HEK293 (cell line): ENCODE measurements around the gene TRAF7.
"Not testable (repeated sequence)": the region's sequence is repeated elsewhere in the genome, so short reads cannot be mapped to it uniquely, and the experiment has no call there.

ENCODE experiments used
- CTCF ChIA-PET: fragments of 350-600 bp; formaldehyde crosslinking; extraction: SDS; loops from one replicate; lab custom pipeline; 2021; ENCODE audit warnings: antibody characterized with exemption; lab: Yijun Ruan, JAX
- POLR2A ChIA-PET: fragments of 300-600 bp; formaldehyde crosslinking; extraction: SDS; loops from one replicate; lab custom pipeline; 2020; ENCODE audit warnings: antibody characterized with exemption, inconsistent platforms; lab: Yijun Ruan, JAX
- H3K27ac ChIP-seq: fragments of 200-500 bp; sonication (Bioruptor generic); 2 replicates; pipeline ENCODE4 v1.5.1; 2014; ENCODE audit warnings: low read depth, low read length, control low read depth, inconsistent platforms; ENCODE audit errors: extremely low read depth
- H3K36me3 ChIP-seq, 2 experiments: fragments of 200-500 bp in 1 of 2; sonication (Bioruptor generic) in 1 of 2; 1 replicate in 1 of 2; 2 replicates in 1 of 2; pipeline ENCODE4 v1.5.1; 2014 to 2017; ENCODE audit warnings: inconsistent platforms in 2 of 2, low read length in 2 of 2; ENCODE audit not compliant: control insufficient read depth in 2 of 2, insufficient read depth in 1 of 2
- H3K4me1 ChIP-seq: fragments of 200-500 bp; sonication (Bioruptor generic); 2 replicates; pipeline ENCODE4 v1.5.1; 2014; ENCODE audit warnings: mild to moderate bottlenecking, low read length, inconsistent platforms; ENCODE audit not compliant: control insufficient read depth, insufficient read depth
- H3K4me3 ChIP-seq: 2 replicates; pipeline ENCODE4 v1.5.1; 2011; ENCODE audit warnings: low read depth, mild to moderate bottlenecking, control low read depth, low read length, moderate library complexity
- H3K9me3 ChIP-seq: fragments of 200-500 bp; sonication (Bioruptor generic); 2 replicates; pipeline ENCODE4 v1.5.1; 2014; ENCODE audit warnings: low read depth, low read length, inconsistent platforms; ENCODE audit not compliant: control insufficient read depth, insufficient read depth
- BCL11A ChIP-seq: fragments of 450-650 bp; formaldehyde crosslinking; IDR thresholded peaks from 2 replicates; pipeline ENCODE4 v1.5.1; 2016; ENCODE audit warnings: low read depth, missing biosample characterization, missing genetic modification characterization
- BCL11B ChIP-seq: fragments of 450-650 bp; formaldehyde crosslinking; IDR thresholded peaks from 2 replicates; pipeline ENCODE4 v1.5.1; 2016; ENCODE audit warnings: low read depth, missing biosample characterization, missing genetic modification characterization
- HIC1 ChIP-seq: fragments of 450-650 bp; formaldehyde crosslinking; IDR thresholded peaks from 2 replicates; pipeline ENCODE4 v1.5.1; 2016; ENCODE audit warnings: missing biosample characterization, missing genetic modification characterization
- KLF10 ChIP-seq: fragments of 450-650 bp; IDR thresholded peaks from 2 replicates; pipeline ENCODE4 v1.5.1; 2018; ENCODE audit warnings: missing biosample characterization, mild to moderate bottlenecking, missing genetic modification characterization
- KLF8 ChIP-seq: fragments of 450-650 bp; formaldehyde crosslinking; IDR thresholded peaks from 2 replicates; pipeline ENCODE4 v1.5.1; 2016; ENCODE audit warnings: missing biosample characterization, missing genetic modification characterization
- OSR2 ChIP-seq: fragments of 450-650 bp; formaldehyde crosslinking; IDR thresholded peaks from 2 replicates; pipeline ENCODE4 v1.5.1; 2016; ENCODE audit warnings: missing biosample characterization, missing genetic modification characterization
- REST ChIP-seq: fragments of 450-650 bp; formaldehyde crosslinking; IDR thresholded peaks from 2 replicates; pipeline ENCODE4 v1.5.1; 2016; ENCODE audit warnings: missing biosample characterization, missing genetic modification characterization
- SCRT2 ChIP-seq: fragments of 450-650 bp; formaldehyde crosslinking; IDR thresholded peaks from 2 replicates; pipeline ENCODE4 v1.5.1; 2016; ENCODE audit warnings: missing biosample characterization, missing genetic modification characterization
- SETDB1 ChIP-seq: IDR thresholded peaks from one replicate; pipeline ENCODE4 v1.6.1; 2017; ENCODE audit warnings: mild to moderate bottlenecking, low read length, moderate library complexity, mixed read lengths; ENCODE audit not compliant: insufficient read length
- ZBTB17 ChIP-seq: fragments of 450-650 bp; formaldehyde crosslinking; IDR thresholded peaks from 2 replicates; pipeline ENCODE4 v1.5.1; 2016; ENCODE audit warnings: missing biosample characterization, missing genetic modification characterization
- ZNF18 ChIP-seq: fragments of 450-650 bp; formaldehyde crosslinking; IDR thresholded peaks from 2 replicates; pipeline ENCODE4 v1.5.1; 2016; ENCODE audit warnings: missing biosample characterization, missing genetic modification characterization
- ZNF350 ChIP-seq: fragments of 450-650 bp; formaldehyde crosslinking; IDR thresholded peaks from 2 replicates; pipeline ENCODE4 v1.5.0; 2017; ENCODE audit warnings: missing biosample characterization, mild to moderate bottlenecking, missing genetic modification characterization
- ZNF398 ChIP-seq: fragments of 450-650 bp; formaldehyde crosslinking; IDR thresholded peaks from 2 replicates; pipeline ENCODE4 v1.5.1; 2017; ENCODE audit warnings: missing biosample characterization, missing genetic modification characterization
- ZNF776 ChIP-seq: fragments of 450-650 bp; formaldehyde crosslinking; IDR thresholded peaks from 2 replicates; pipeline ENCODE4 v1.5.0; 2017; ENCODE audit warnings: missing biosample characterization, missing genetic modification characterization, borderline replicate concordance
- ZNF777 ChIP-seq: fragments of 450-650 bp; formaldehyde crosslinking; IDR thresholded peaks from 2 replicates; pipeline ENCODE4 v1.5.1; 2017; ENCODE audit warnings: missing biosample characterization, missing genetic modification characterization, borderline replicate concordance
- ZNF785 ChIP-seq: fragments of 450-650 bp; formaldehyde crosslinking; IDR thresholded peaks from 2 replicates; pipeline ENCODE4 v1.5.1; 2016; ENCODE audit warnings: missing biosample characterization, missing genetic modification characterization

Gene TRAF7

GRCh38 chr16:2112539-2113106, 43.0 kb upstream of the TRAF7 start:
- H3K4me3 ChIP-seq, H3K27ac ChIP-seq, H3K4me1 ChIP-seq, CTCF ChIA-PET, POLR2A ChIA-PET, H3K9me3 ChIP-seq: not testable (repeated sequence)
- peak; percentile 48; the same call in 1 of the 2 replicates for TF ChIP-seq KLF8 (tag by site-specific recombination)
- H3K36me3 ChIP-seq, result peaks cover 0 to 29% of the 10 kb centered on the region in 2 experiments; a peak in 1 of 3 replicates

- H3K27ac ChIP-seq, H3K4me3 ChIP-seq, H3K4me1 ChIP-seq, POLR2A ChIA-PET, CTCF ChIA-PET, H3K9me3 ChIP-seq: not testable (repeated sequence)
- peak; percentile 59; the same call in 1 of the 2 replicates for TF ChIP-seq HIC1
- H3K36me3 ChIP-seq, result peaks cover 0 to 19% of the 10 kb centered on the region in 2 experiments; a peak in 1 of 3 replicates
These were observed 41.4 kb upstream of the TRAF7 start for GRCh38 chr16:2114225-2114624.

GRCh38 chr16:2114885-2115590, 40.5 kb upstream of the TRAF7 start:
- peaks cover 0 to 19% of the 10 kb centered on the region in 2 experiments; a peak in 1 of 3 replicates for H3K36me3 ChIP-seq
- H3K9me3 ChIP-seq, CTCF ChIA-PET, H3K27ac ChIP-seq, POLR2A ChIA-PET, H3K4me1 ChIP-seq, H3K4me3 ChIP-seq: not testable (repeated sequence)
- TF ChIP-seq BCL11A (tag by site-specific recombination) (0 out of 2 replicates have a peak, but pooled peaks have one; percentile 60), BCL11B (tag by site-specific recombination) (peak; percentile 91)

- no peaks in the 10 kb centered on the region for H3K4me1 ChIP-seq
- no peaks in the 10 kb centered on the region for H3K9me3 ChIP-seq
- ChIA-PET CTCF (no interaction called here), POLR2A (no interaction called here)
- H3K4me3 ChIP-seq, result no peak overlapping the region
- peaks cover 0 to 15% of the 10 kb centered on the region in 2 experiments; a peak in 1 of 3 replicates for H3K36me3 ChIP-seq
- H3K27ac ChIP-seq, result no peak overlapping the region
- TF ChIP-seq SCRT2 (tag by site-specific recombination) (no peak), ZNF777 (tag by site-specific recombination) (no peak), KLF10 (tag by site-specific recombination) (no peak), OSR2 (tag by site-specific recombination) (no peak), ZNF18 (tag by site-specific recombination) (no peak), ZNF398 (no peak), ZNF776 (tag by site-specific recombination) (no peak), ZBTB17 (tag by site-specific recombination) (no peak), SETDB1 (no peak), ZNF785 (tag by site-specific recombination) (no peak), REST (tag by site-specific recombination) (no peak), ZNF350 (no peak)
These were observed 40.0 kb upstream of the TRAF7 start for GRCh38 chr16:2115591-2115973.
